GM19025 (cell line): ENCODE results near the gene RAB1B.
"Not testable (repeated sequence)": the region's sequence is repeated elsewhere in the genome, so short reads cannot be mapped to it uniquely, and the experiment has no call there.

ENCODE experiments used
- ATAC-seq: cut with Tn5 transposase; IDR thresholded peaks from one replicate; pipeline ENCODE4 v1.9.1; 2021; ENCODE audit warnings: mild to moderate bottlenecking, low read depth, moderate library complexity; ENCODE audit not compliant: unreplicated experiment

RAB1B gene

GRCh38 chr11:66266378-66267038 lies 1.9 kb upstream of the RAB1B start:
- no peak for ATAC-seq

GRCh38 chr11:66267039-66267378 lies 1.4 kb upstream of the RAB1B start:
- no peak for ATAC-seq

- ATAC-seq = peak; percentile 46
Observed at GRCh38 chr11:66267379-66268243, 828 bp upstream of the RAB1B start.

- ATAC-seq = no peak
Observed at GRCh38 chr11:66268952-66269905, 790 bp downstream of the RAB1B start.

GRCh38 chr11:66271816-66272215 lies 3.4 kb downstream of the RAB1B start:
- no peak for ATAC-seq

GRCh38 chr11:66272596-66272995 lies 4.2 kb downstream of the RAB1B start:
- no peak for ATAC-seq

GRCh38 chr11:66274219-66274618 lies 5.8 kb downstream of the RAB1B start:
- ATAC-seq = no peak

GRCh38 chr11:66275396-66275795 lies 7.0 kb downstream of the RAB1B start:
- ATAC-seq = no peak

GRCh38 chr11:66275984-66276612 lies 7.7 kb downstream of the RAB1B start:
- no peak for ATAC-seq

- ATAC-seq = not testable (repeated sequence)
Observed at GRCh38 chr11:66276619-66277018, 8.2 kb downstream of the RAB1B start.

- not testable (repeated sequence) for ATAC-seq
Observed at GRCh38 chr11:66277064-66277463, 8.6 kb downstream of the RAB1B start.

- ATAC-seq = no peak
Observed at GRCh38 chr11:66277471-66278362, 9.3 kb downstream of the RAB1B start, which contains the start of gene CNIH2. Gene CNIH2, plus strand, starts transcription at chr11:66278175. Its CDS starts 282 bp downstream, at chr11:66278457.

GRCh38 chr11:66278363-66279091 lies 10.1 kb downstream of the RAB1B start:
- no peak for ATAC-seq

- ATAC-seq = no peak
Observed at GRCh38 chr11:66279092-66279734, 10.8 kb downstream of the RAB1B start.

- ATAC-seq = no peak
Observed at GRCh38 chr11:66280428-66280827, 12.0 kb downstream of the RAB1B start.

- ATAC-seq = no peak
Observed at GRCh38 chr11:66281001-66281400, 12.6 kb downstream of the RAB1B start.

- no peak for ATAC-seq
Observed at GRCh38 chr11:66281776-66282467, 13.5 kb downstream of the RAB1B start.
